HFF-Myc (cell line): ENCODE measurements around the gene HS1BP3.

ENCODE experiments used
- DNase-seq: peaks from one replicate; pipeline ENCODE4 v3.0.0-alpha.2; 2011; ENCODE audit warnings: low read depth; ENCODE audit errors: extremely low read depth
- H3K4me3 ChIP-seq: replicated peaks from 2 replicates; pipeline ENCODE4 v1.5.1; 2011; ENCODE audit warnings: low read depth, mild to moderate bottlenecking, control low read depth, low read length
- CTCF ChIP-seq: IDR thresholded peaks from 2 replicates; pipeline ENCODE4 v1.5.1; 2012; ENCODE audit warnings: mild to moderate bottlenecking, low read depth, low read length, control low read depth; ENCODE audit errors: missing control alignments

The HS1BP3 gene

DNA sequence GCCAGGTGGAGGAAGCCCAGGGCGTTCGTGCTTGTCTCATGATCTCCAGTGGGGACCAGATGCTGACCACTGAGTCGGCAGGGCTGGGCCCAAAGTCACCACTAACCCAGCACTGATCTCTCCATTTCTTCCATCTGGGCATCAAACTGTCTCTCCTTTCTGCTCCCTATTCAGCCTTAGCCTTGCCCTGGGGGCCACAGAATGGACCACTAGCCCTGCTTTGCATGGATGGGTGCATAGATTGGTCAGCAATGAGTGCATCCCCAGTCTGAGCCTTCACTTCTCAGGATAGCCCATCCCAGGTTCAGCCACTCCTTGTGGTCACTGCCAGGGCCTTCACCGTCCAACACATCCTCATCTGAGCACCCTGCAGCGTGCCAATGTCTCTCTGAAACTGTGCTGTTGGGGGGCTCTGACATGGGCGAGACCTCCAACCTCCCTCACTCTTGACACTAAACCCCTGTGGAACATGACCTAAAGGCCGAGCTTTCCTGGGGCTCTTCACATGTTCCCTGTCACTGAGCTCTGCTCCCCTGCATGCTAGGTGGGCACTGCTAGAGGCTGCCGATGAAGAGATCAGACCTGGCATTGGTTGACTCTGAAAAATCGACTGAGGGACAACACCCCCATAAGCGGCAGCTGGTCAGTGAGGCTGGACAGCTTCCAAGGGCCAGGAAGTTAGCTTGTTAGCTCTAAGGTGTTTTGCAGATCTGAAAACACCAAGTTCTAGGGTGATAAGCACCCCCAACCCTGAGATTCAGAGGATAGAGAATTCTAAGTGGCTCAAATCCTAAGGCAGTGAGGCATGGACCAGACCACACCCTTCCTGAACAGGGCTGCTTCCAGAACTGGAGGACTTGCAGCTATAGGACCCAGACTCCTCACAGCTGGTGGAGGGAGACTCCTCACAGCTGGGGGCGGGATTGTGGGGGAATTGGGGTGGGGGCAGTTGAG is 61.7 kb downstream of the HS1BP3 start:
- no peak overlapping the region for H3K4me3 ChIP-seq
- no peak for TF ChIP-seq CTCF

GRCh38 chr2:20585710-20586594 is 64.9 kb downstream of the HS1BP3 start:
- H3K4me3 ChIP-seq, result no peak overlapping the region
- DNase-seq, result no peak
- TF ChIP-seq CTCF, result no peak

More for the DNA sequence above, 61.7 kb downstream of the HS1BP3 start:
- DNase-seq, result no peak

DNA sequence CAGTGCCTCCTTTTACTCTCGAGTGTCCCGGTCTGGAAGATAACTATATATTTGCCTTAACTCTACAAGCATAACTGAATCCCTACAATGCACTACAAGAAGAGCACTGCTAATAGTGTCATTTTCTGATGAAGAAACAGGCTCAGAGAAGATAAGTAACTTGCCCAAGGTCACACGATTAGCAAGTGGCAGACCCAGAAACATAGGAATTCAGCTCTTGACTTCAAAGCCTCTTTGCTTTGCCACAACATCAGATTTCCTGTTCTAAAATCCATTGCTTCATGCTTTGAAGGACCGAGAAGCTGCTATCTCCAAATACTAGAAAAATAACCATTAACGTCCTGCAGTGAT is 65.6 kb downstream of the HS1BP3 start:
- no peak for TF ChIP-seq CTCF
- H3K4me3 ChIP-seq, result no peak overlapping the region
- no peak for DNase-seq

DNA sequence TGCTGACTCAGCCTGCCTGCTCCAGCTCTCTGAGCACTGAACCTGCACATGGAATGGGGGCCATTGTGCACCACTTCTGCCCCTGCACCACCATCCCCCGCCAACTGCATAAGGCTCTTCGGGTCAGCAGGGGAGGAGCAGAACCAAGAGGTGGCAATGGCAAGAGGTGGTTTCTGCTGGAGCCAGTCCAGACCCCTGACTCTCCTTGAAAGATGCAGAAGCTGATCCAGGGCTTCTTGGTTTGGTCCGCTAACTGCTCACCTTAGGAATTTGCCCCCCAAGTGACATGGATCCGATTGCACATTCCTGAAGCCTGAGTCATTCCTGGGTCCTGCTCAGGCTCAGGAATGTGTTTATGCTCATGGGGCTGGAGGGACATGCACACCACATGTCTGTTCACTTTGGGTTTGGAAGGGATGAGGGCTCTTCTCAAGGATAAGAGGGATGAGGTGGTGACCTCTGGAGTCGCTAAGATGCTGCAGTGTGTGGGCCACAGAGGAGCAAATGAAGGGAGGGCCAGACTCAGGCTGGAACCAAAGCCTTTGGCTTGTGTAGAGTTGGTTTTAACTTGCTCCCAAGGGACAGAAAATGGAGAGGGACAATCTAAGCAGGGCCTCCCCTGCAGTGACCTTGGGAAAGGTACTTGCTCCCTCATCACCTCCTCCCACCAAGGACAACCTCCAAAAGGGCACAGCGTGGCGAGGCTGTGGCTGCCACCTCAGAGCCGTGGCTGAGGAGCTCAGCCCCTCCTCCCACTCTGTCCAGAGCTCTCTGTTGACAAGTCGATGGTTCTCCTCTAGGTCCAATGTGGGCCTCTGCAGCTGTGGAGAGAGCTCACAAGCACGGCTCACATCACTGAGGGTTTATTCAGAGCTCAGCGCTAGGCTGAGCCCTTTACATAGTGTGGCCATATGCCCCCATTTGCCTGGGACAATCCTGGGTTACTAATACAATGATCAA is 66.2 kb downstream of the HS1BP3 start:
- no peak for TF ChIP-seq CTCF
- H3K4me3 ChIP-seq, result no peak overlapping the region
- peak; percentile 99 for DNase-seq

DNA sequence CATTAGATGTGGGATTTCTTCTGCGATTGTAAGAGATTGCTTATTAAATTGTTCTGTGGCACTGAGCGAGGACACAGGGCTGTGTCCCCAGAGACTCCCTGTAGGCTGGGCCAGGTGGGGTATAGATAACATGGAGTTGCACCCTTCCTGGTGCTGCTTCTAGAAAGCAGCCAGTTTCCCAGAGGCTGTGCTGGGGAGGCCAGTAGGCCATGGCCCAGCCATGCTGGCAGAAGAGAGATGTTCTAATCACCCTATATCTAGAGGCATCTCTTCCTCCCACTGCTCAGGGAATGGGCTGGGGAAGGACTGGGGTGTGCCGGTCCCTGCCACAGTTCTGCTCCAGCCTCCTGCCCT is 66.9 kb downstream of the HS1BP3 start:
- H3K4me3 ChIP-seq, result no peak overlapping the region
- no peak for DNase-seq
- TF ChIP-seq CTCF, result no peak

DNA sequence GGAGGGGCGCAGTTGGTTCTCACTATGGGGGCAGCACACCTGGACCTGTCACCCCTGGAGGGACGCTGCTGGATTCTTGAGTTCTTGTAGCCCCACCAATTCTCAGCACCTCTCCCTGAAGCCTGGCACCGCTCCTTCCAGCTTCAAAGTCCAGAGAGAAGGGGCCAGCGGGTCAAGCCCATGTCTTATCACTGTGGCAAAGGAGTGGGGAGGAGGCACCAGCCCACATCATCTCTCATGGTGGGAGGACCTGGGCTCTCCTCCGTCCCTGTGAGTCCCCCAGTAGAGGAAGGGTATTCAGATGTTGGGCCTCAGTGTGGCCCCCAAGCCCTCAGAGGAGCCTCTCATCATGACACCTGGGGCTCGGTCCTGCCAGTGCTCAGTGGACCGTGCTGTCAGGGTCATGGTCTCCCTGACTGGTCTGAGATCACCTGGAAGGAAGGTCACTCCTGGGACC is 67.4 kb downstream of the HS1BP3 start:
- DNase-seq, result no peak
- H3K4me3 ChIP-seq, result no peak overlapping the region
- TF ChIP-seq CTCF, result no peak
